Measurements from ENCODE around the gene OAS2.

Gene OAS2

DNA sequence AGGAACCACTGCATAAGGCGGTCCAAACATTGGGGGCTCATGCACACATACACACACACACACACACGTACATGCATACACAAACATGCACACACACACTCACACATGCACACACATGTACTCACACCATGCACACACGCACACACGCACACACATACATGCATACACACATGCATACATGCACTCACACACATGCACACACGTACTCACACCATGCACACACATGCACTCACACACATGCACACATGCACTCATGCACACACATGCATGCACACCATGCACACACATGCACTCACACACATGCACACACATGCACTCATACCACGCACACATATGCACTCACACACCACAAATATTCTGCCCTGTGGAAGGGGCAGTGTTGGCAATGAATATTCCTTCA, 22.1 kb downstream of the OAS2 start:
- TF ChIP-seq CTCF (IDR thresholded peaks at IDR 0.05; ENCODE audit: low read depth, low read length, missing control alignments) = no peak
- no peak for DNase-seq (ENCODE audit: extremely low read depth, low read depth)
- H3K4me3 ChIP-seq (replicated peaks; ENCODE audit: low read depth, low read length) = no peak overlapping the region

DNA sequence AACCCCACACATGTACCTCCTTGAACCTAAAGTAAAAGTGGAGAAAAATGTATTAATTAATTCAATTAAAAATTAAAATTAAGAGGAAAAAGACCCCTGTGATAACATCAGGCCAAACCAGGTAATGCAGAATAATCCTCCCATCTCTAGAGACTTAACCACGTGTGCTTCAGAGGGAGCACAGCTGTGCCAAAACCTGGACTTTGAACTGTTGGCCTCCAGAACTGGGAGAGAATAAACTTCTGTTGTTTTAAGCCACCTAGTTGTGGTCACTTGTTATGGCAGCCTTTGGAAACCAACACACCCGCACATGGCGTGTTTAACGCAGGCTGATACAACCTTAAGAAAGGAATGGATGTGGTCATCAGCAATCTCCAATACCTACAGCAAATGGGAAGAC, 23.8 kb downstream of the OAS2 start:
- no peak overlapping the region for H3K4me3 ChIP-seq (replicated peaks; ENCODE audit: low read depth, low read length)
- DNase-seq (ENCODE audit: extremely low read depth, low read depth) = no peak
- no peak for TF ChIP-seq CTCF (IDR thresholded peaks at IDR 0.05; ENCODE audit: low read depth, low read length, missing control alignments)

DNA sequence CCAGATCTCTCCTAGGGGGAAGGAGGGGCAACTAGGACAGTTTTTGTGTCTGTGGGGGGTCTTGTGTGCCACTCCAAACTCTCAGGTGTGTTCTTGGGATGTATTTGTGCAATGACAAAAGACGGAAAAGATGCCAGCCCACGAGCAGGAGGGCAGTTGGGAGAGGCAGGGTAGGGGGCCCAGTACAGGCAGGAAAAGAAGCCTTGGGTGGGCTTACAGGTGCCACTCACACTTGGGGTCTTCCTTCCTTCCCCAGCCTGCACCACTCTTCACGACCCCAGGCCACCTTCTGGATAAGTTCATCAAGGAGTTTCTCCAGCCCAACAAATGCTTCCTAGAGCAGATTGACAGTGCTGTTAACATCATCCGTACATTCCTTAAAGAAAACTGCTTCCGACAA, 24.4 kb downstream of the OAS2 start:
- no peak for DNase-seq (ENCODE audit: extremely low read depth, low read depth)
- no peak overlapping the region for H3K4me3 ChIP-seq (replicated peaks; ENCODE audit: low read depth, low read length)
- TF ChIP-seq CTCF (IDR thresholded peaks at IDR 0.05; ENCODE audit: low read depth, low read length, missing control alignments) = no peak

DNA sequence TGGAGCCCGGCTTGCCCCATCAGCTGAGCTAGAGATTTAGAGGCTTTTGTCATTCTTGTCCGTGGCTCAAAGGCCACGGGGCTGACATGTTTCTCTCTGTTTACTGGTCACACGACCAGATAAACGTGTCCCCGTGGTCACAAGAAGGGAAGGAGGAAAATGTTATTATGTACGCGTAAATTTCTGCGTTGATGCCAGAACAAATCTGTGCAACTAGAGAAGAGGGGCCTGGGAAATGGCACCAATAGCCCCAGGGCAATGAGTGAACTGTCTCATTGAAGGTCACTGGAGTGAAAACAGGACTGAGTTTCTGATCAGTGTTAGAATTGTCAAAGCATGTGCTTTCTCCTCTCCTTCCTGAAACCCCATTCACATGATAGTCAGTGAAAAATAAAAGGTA, 25.3 kb downstream of the OAS2 start:
- TF ChIP-seq CTCF (IDR thresholded peaks at IDR 0.05; ENCODE audit: low read depth, low read length, missing control alignments) = no peak
- DNase-seq (ENCODE audit: extremely low read depth, low read depth) = no peak

GRCh38 chr12:113005762-113006161, 27.4 kb downstream of the OAS2 start:
- no peak overlapping the region for H3K4me3 ChIP-seq (replicated peaks; ENCODE audit: low read depth, low read length)
- peak; percentile 42 for TF ChIP-seq CTCF (IDR thresholded peaks at IDR 0.05; ENCODE audit: low read depth, low read length, missing control alignments)
- DNase-seq (ENCODE audit: extremely low read depth, low read depth) = no peak

More for the DNA sequence above, 25.3 kb downstream of the OAS2 start:
- no peak overlapping the region for H3K4me3 ChIP-seq (replicated peaks; ENCODE audit: low read depth, low read length)

DNA sequence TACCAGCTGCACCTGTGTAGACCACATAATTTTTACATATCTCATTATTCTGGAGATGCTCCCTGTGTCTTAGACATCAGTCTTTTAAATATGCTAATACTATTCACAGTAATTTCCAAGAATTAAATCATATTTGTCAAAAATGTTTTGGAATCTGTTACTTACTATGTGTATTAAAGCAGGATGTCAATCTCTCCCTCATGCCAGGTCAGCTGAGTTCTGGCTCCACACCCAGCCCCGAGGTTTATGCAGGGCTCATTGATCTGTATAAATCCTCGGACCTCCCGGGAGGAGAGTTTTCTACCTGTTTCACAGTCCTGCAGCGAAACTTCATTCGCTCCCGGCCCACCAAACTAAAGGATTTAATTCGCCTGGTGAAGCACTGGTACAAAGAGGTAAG, 27.9 kb downstream of the OAS2 start:
- DNase-seq (ENCODE audit: extremely low read depth, low read depth) = no peak
- H3K4me3 ChIP-seq (replicated peaks; ENCODE audit: low read depth, low read length) = no peak overlapping the region
- TF ChIP-seq CTCF (IDR thresholded peaks at IDR 0.05; ENCODE audit: low read depth, low read length, missing control alignments) = no peak

GRCh38 chr12:113006641-113007040, 28.3 kb downstream of the OAS2 start:
- no peak overlapping the region for H3K4me3 ChIP-seq (replicated peaks; ENCODE audit: low read depth, low read length)
- no peak for DNase-seq (ENCODE audit: extremely low read depth, low read depth)
- no peak for TF ChIP-seq CTCF (IDR thresholded peaks at IDR 0.05; ENCODE audit: low read depth, low read length, missing control alignments)

Data from HFF-Myc (cell line).